Stomach (tissue), 4 donors: Measurements from ENCODE around the gene MSMP.

Experiments
- CTCF ChIP-seq, 7 experiments: fragments of 450-650 bp in 4 of 7; fragments of 200-600 bp in 3 of 7; sonication (generic) in 3 of 7; IDR thresholded peaks; one replicate each; pipeline ENCODE4 v1.5.1; 2016 to 2019; ENCODE audit warnings: antibody characterized with exemption in 7 of 7, control low read depth in 2 of 7, mild to moderate bottlenecking in 1 of 7
- EP300 ChIP-seq: sonication (generic); formaldehyde crosslinking; IDR thresholded peaks from one replicate; pipeline ENCODE4 v1.6.1; 2017; ENCODE audit warnings: antibody characterized with exemption
- POLR2A ChIP-seq, 4 donors: fragments of 450-650 bp; IDR thresholded peaks; one replicate each; pipeline ENCODE4 v1.6.1; 2016; ENCODE audit warnings: antibody characterized with exemption in 4 of 4, control low read depth in 2 of 4, mild to moderate bottlenecking in 1 of 4, moderate library complexity in 1 of 4
- POLR2AphosphoS5 ChIP-seq, 3 donors: sonication (generic); formaldehyde crosslinking; IDR thresholded peaks; one replicate each; pipeline ENCODE4 v1.6.1; 2016; ENCODE audit warnings: antibody characterized with exemption in 3 of 3

GRCh38 chr9:35778496-35778895, 24.4 kb upstream of the MSMP start:
- TF ChIP-seq CTCF (IDR thresholded peaks at IDR 0.05) (no peak), EP300 (no peak), POLR2A (IDR thresholded peaks at IDR 0.05) (no peak), POLR2AphosphoS5 (IDR thresholded peaks at IDR 0.05) (no peak)
